Amniotic epithelial cell (primary cell): Measurements from ENCODE around the gene NTHL1.

ENCODE experiments used
- DNase-seq: peaks from one replicate; pipeline ENCODE4 v3.0.0-alpha.2; 2010; ENCODE audit warnings: low read depth

NTHL1 gene

DNA sequence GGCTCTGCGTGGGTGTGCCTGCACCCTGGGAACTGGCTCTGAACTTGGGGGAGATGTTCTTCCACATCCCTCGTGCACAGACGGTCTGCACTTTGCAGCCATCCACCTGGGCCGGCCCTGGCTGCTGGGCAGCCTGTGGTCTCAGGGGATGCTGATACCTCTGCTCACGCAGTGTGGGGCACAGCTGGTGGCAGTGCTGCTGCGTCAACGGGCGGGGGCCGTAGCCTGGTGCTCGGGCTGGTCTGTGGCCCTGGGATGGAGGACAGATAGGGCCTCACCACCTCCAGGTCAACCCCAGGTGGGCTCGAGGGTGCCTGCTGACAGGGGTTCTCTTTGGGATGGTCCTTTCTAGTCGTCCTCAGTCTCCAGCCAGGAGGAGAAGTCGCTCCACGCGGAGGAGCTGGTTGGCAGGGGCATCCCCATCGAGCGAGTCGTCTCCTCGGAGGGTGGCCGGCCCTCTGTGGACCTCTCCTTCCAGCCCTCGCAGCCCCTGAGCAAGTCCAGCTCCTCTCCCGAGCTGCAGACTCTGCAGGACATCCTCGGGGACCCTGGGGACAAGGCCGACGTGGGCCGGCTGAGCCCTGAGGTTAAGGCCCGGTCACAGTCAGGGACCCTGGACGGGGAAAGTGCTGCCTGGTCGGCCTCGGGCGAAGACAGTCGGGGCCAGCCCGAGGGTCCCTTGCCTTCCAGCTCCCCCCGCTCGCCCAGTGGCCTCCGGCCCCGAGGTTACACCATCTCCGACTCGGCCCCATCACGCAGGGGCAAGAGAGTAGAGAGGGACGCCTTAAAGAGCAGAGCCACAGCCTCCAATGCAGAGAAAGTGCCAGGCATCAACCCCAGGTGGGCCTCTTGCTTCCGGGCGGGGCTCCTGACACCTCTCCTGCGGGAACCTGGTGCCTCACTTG is 36.5 kb upstream of the NTHL1 start:
- DNase-seq = no peak

DNA sequence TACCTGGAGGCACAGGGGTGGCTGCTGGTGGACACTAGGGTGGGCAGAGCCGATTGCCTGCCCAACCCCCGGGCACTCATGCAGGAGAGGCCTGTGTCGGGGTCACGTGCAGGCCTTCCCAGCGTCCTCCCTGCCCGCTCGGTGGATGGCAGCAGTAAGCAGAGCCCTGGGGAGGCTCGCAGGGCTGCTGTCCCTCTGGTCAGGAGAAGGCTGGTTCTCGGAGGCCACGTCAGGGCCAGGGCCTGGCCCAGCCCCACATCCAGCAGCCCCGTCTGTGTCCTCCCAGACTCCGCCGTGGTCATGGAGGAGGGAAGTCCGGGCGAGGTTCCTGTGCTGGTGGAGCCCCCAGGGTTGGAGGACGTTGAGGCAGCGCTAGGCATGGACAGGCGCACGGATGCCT is 35.8 kb upstream of the NTHL1 start:
- no peak for DNase-seq

DNA sequence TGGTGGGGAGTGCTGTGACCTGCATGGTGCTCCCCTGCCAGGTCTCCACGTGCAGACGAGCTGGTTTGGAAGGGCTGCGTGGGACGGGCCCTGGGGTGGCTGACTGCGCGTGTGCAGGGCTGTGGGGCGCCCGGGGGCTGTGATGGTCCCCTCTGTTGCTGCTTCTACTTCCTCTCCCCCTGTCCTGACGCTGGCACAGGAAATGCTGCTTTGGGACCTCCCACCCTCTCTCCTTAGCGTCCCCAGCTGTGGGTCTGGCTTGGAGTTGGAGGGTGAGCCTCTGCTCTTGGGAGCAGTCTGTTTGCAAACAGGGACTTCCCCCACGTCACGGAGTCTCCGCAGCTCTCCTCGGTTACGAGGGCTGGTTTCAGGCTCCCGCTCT is 35.3 kb upstream of the NTHL1 start:
- no peak for DNase-seq

DNA sequence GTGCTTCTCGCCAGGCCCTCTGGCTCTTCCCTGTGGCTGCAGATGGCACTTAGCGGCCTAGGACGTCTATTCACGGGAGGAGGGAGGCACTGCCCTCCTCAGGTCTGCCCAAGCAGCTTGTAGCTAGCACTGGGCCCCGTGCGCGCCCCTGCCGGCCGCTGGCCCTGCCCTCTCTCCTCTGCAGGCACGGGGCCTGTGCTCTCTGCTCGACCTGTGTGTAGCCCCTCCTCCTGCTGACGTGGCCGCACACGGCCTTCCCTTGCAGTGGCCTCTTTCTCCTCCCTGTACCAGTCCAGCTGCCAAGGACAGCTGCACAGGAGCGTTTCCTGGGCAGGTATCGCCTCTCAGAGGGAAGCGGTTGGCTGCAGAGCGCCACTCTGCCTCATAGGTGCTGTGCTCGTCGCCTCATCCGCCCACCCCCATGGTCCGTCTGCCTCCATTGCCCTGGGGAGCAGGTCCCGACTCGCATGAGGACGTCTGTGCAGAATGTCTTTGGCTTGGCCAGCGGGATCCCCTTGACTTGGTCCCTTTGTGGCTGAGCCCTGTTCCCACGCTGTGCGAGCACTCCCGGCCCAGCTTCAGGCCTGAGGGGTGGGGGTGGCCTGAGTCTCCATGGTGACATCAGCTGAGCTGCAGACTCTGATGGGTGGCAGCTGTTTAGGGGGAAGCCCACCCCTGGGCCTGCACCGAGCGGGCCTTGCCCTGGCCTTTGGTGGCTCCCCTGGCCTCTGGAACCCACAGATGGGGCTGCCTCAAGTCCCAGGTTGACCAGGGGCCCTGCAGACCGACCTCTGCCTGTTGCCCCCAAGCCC is 34.7 kb upstream of the NTHL1 start:
- DNase-seq = peak; percentile 76

DNA sequence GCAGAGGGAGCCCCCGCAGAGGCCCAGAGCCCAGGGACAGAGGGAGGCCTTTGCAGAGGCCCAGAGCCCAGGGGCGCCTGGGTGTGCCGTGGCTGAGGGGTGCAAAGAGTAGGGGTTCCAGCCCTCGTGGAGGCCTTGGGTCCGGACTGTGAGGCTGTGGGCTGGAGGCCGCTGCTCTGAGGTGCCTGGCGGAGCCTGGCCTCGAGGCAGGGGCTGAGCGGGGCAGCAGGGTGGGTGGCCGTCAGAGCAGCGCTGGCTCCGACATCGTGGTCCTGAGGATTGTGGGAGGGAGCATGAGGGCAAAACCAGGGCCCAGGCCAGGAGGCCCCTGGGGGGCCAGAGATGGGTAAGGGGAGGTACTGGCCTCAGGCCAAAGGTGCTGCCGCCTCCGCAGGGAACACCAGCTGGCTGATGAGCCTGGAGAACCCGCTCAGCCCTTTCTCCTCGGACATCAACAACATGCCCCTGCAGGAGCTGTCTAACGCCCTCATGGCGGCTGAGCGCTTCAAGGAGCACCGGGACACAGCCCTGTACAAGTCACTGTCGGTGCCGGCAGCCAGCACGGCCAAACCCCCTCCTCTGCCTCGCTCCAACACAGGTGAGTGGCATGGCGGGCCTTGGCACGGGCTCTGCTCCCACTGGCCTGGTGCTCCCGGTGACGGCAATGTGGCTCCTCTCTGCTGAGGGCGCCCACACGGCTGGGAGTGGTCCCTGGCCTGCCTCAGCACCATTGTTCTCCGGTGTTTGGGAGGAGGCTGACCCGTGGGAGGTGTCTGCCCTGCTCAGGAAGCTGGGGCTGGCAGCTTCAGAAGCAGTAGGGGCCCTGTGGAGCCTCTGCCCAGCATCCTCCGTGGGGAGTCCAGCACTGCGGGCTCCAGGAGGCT is 33.8 kb upstream of the NTHL1 start:
- no peak for DNase-seq

DNA sequence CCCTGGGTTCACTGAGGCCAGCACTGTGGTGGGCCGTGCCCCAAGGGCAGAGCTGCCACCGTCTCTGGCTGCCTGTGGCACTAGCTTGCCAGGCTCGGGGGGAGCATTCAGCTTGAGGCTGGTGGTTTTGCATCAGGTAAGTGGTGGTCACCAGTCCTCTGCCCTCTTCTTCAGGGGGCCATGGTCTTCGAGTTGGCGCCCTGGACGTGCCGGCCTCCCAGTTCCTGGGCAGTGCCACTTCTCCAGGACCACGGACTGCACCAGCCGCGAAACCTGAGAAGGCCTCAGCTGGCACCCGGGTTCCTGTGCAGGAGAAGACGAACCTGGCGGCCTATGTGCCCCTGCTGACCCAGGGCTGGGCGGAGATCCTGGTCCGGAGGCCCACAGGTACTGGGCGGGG is 32.4 kb upstream of the NTHL1 start:
- DNase-seq = no peak

DNA sequence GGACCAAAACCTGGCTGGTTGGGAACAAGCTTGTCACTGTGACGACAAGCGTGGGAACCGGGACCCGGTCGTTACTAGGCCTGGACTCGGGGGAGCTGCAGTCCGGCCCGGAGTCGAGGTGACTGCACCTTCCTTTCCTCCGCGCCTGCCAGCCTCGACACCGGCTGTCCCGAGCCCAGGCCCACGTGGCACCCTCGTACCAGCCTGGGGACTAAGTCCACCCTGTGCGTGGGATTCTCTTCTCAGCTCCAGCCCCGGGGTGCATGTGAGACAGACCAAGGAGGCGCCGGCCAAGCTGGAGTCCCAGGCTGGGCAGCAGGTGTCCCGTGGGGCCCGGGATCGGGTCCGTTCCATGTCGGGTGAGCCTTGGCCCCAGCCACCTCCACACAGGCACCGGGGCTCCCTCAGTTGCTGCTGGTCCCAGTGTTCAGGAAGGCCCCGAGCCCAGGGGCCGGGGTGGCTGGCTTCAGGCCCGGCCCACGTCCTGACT is 31.7 kb upstream of the NTHL1 start:
- no peak for DNase-seq

DNA sequence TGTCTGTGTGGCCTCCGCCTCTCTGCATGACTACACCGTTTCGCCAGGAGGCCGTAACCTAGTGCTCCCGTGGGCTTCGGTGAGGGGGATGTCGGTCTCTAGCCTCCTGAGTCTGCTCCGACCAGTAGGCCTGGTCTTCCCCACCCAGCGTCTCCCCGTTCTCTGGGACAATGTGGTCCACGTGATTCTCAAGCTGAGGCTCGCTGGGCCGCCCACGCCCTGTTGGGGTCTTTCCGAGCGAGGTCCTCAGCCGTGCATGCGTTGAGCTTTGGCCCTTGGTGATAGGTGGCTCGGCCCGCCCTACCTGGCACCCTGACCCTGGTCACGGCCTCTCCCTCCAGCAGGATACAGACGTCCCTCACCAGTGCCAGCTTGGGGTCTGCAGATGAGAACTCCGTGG is 31.1 kb upstream of the NTHL1 start:
- DNase-seq = no peak

DNA sequence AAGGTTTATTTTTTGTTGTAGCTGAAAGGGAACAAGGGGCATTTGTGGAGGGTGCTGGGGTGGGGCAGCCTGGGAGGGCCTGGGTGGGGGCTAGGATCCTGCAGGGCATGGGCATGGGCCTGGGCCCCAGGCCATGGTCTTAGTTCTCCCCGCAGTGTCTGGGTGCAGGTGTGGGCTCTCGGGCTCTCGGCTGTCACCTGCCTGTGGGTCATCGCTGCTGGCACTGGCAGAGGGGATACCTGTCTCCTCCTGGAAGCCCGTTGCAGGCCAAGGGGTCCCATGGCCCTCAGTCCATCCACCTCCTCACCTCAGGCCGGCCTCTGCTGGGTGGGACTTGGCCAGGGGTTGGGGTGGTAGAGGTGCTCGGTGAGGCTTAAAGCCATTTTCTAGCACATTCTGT is 30.5 kb upstream of the NTHL1 start:
- no peak for DNase-seq

DNA sequence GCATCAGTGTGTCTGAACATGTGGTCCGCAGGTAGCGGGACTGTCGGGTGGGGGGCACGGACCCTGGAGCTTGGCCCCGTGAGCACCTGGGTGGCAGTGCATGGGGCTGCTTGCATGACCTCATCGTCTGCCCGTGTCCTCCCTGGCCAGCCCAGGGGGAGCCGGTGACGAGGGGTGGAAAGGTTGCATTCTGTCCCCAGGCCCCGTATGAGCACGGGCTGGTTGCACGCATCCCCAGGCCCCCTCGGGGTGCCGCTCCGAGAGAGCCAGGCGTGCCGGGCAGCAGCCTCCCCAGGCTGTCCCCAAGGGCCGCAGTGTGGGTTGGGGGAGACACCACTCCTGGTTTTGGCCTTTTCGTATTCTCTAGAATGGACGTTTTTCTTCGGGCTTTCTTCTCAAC is 30.1 kb upstream of the NTHL1 start:
- no peak for DNase-seq

DNA sequence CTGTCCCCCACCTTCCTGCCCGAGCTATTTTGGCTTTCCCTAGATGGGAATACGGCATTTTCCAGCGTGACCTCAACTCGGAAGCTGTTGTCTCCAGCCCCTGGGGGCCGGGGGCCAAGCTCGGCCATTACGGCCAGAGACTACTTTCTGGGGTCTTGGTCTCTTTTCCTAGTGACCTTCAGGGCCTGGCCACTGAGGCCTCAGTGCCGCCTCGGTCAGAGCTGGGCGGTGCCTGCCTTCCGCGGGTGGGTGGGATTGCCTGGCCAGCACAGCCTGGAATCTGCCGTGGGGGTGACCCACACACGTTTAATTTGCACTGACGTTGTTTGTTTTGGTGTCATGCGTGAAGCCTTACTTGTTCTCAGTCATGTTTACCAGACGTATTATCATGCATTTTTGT is 29.4 kb upstream of the NTHL1 start:
- DNase-seq = no peak

DNA sequence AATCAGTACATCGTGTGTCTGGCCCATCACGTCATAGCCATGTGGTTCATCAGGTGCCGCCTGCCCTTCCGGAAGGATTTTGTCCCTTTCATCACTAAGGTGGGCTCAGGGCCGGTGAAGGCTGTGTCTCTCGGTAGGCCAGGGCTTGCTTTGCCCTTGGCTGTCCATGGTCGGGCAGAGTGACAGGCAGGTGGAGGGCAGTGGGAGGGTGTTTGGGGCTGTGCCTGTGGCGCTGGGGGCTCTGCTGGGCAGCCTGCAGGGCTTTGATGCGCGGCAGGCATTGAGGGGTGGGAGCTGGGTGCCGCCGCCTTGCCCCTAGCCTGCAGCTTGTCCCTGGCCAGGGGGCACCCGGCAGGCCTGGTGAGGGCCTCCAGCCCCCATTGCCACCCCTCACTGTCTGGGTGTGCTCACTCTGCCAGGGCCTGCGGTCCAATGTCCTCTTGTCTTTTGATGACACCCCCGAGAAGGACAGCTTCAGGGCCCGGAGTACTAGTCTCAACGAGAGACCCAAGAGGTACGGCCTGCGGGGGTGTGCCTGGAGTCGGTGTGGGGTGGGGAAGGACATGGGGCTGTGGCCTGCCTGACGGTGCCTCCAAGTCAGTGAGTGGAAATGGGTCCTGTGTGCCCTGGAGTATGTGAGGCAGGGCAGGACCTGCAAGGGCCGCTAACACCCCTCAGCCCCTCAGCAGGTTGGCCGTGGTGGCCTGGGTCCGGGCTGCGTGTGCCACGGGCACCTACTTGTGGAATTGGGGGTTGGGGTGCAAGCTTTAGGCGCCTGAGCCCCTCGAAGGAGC is 28.6 kb upstream of the NTHL1 start:
- DNase-seq = no peak

DNA sequence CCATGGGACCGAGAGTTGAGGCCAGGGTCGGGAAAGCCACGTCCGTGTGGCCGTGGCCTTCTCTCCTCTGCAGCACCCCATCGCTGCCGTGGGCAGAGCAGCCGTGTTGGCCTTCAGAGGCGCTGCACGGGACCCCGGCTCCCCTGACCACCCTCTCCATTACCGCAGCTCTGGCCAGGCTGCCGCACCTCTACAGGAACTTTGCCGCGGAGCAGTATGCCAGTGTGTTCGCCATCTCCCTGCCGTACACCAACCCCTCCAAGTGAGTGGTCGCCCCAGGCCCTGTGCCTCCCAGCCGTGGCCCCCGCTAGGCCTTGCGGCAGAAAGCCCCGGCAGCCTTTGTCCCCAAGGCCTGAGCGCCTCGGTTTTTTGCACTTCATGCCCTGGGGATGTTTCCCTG is 28.0 kb upstream of the NTHL1 start:
- DNase-seq = no peak

DNA sequence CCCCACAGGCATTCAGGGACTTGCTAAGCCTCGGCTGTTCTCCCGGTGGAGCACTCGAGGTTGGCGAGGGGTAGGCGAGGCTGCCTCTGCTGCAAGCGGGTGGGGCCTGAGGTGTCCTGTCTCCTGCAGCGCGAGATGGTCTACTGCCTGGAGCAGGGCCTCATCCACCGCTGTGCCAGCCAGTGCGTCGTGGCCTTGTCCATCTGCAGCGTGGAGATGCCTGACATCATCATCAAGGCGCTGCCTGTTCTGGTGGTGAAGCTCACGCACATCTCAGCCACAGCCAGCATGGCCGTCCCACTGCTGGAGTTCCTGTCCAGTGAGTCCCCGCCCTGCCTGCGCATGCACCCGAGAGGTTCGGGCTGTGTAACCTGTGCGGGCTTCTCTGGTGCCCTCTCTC is 26.4 kb upstream of the NTHL1 start:
- no peak for DNase-seq

DNA sequence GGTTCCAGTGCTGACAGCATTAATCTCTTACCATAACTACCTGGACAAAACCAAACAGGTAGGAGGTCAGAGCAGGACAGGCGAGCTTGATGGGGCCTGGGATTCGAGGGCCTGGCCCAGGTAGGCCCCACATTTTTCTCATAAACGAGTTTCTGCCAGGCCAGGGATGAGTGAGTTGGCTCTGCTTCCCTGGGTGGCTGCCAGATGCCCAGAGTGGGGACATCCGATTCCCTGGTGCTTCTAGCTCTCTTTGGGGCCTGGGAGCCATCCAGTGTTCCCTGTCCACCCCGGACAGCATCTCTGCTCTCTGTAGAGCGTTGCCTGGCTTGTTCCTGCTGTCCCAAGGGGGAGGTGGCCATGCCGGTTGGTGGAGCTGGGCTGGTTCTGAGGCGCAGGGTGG is 25.3 kb upstream of the NTHL1 start:
- DNase-seq = no peak

DNA sequence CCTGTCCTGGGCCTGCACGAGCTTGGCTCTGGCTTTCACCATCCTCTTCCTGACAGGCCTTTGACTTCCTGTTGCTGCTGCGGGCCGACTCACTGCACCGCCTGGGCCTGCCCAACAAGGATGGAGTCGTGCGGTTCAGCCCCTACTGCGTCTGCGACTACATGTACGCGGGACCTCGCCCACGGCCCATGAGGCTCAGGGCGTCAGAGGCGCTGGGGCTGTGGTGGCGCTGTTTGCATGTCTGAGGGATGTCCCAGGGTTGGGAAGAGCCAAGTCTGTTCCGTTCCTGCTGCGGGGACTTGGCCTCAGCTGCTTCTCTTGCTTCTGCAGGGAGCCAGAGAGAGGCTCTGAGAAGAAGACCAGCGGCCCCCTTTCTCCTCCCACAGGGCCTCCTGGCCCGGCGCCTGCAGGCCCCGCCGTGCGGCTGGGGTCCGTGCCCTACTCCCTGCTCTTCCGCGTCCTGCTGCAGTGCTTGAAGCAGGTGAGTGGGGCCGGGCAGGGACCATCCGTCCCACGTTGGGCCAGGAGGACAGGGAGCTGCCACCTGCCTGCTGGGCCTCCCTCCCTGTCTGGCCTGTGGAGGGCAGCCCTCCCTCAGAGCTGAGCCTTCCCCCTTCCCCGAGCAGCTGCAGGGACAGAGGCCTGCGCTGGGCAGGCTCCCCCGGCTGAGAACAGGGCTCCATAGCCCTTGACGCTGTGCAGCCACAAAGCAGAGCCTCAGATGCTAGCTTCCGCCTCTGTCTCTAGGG is 24.0 kb upstream of the NTHL1 start:
- DNase-seq = no peak

DNA sequence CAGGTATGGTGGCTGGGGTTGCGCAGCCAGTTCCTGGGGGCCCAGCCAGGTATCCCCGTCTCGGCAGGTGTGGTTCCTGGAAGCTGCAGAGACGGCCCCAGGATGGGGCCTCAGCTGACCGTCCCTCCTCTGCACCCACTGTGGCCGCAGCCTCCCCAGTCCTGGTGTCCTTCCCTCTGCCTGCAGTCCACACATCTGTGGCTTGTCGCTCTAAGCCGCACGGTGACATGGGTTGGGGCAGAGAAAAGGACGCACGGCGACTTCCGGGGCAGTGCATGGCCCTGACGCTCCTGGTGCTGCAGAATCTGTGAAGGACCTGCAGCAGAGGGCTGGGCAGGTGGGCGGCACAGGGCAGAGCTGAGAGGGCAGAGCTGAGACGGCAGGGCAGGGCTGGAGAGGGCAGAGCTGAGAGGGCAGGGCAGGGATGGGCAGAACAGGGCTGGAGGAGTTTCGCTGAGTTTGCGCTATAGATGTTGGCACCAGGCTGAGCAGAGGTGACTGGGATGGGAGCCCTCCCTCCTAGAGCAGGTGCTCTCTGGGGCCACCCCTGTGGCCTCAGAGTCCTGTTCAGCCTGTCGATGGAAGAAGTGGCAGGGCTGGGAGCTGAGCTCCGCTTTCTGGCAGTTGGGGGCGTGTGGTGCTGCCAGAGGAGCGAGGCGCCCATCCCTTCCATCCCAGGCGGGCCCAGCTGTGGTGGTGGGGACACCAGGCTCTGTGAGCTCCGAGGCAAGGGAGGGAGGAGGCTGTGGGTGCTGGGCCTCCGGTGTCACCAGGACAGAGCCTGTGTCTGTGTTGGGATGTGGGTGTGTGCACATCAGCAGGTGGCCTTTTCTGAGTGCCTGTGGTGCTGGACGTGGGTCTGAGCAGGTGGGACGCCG is 23.2 kb upstream of the NTHL1 start:
- no peak for DNase-seq

DNA sequence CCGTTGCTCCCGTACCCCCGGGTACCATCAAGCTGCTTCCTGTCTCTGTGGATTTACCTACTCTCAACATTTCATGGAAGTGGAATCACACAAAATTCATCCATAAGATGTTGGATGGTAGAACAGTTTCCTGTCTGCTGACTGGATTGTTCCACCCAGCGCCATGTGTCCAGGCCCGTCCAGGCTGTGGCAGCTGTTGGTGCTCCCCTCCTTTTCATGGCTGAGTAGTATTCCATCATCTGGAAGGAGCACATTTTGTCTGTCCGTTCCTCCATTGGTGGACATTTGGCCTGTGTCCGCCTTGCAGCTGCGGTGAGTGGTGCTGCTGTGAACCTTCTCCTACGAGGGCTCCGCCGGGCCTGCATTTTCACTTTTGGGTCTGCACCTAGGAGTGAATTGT is 18.5 kb upstream of the NTHL1 start:
- DNase-seq = no peak

DNA sequence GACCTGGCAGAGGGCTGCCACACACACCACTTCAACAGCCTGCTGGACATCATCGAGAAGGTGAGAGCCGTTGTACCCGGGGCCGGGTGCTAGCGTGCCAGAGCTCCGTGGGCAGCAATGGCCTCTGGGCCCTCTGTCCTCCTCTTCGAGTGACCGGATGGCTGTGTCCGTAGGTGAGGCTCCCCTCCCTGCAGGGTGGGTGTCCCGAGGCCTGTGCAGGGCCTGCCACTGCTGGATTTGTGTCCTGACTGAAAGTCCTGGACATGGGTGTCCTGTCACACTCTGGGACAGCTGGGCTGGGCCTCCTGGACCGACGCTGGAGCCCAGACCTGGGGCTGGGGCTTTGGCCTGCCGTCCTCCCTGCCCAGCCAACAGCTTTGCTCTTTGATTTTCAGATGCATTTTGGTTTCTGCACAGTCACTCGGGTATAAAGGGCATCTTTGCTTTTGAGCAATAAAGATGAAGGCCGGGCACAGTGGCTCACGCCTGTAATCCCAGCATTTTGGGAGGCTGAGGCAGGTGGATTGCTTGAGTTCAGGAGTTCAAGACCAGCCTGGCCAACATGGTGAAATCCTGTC is 16.8 kb upstream of the NTHL1 start:
- no peak for DNase-seq
